Endodermal cell (in vitro differentiated cells): Measurements from ENCODE around the gene PDE3A. TPM values are rescaled to one million over a fixed set of nuclear protein-coding genes. Genes with fewer than 3 reads are reported as not detected.
"Not testable (repeated sequence)": the region's sequence is repeated elsewhere in the genome, so short reads cannot be mapped to it uniquely, and the experiment has no call there.

Experiments used
- DNase-seq: peaks from one replicate; pipeline ENCODE4 v3.0.0-alpha.2; 2017
- H3K27ac ChIP-seq: 2 replicates; pipeline ENCODE4 v1.5.1; 2013; ENCODE audit warnings: mild to moderate bottlenecking, low read depth, low read length, moderate library complexity
- H3K27me3 ChIP-seq: 2 replicates; pipeline ENCODE4 v1.6.1; 2013; ENCODE audit warnings: mild to moderate bottlenecking, low read length, moderate library complexity; ENCODE audit not compliant: insufficient read depth, control insufficient read depth, poor library complexity, severe bottlenecking
- H3K36me3 ChIP-seq: 2 replicates; pipeline ENCODE4 v1.7.0; 2013; ENCODE audit warnings: mild to moderate bottlenecking, low read length, moderate library complexity; ENCODE audit not compliant: control insufficient read depth, insufficient read depth
- H3K4me1 ChIP-seq: one replicate; pipeline ENCODE4 v1.7.0; 2013; ENCODE audit warnings: low read length; ENCODE audit not compliant: control insufficient read depth, insufficient read depth
- H3K4me3 ChIP-seq: 2 replicates; pipeline ENCODE4 v1.5.1; 2013; ENCODE audit warnings: mild to moderate bottlenecking, low read length, moderate library complexity
- H3K9ac ChIP-seq: 2 replicates; pipeline ENCODE4 v1.6.1; 2013; ENCODE audit warnings: mild to moderate bottlenecking, low read length, moderate library complexity; ENCODE audit not compliant: poor library complexity, severe bottlenecking; ENCODE audit errors: extremely low read depth
- H3K9me3 ChIP-seq: 2 replicates; pipeline ENCODE4 v1.6.1; 2013; ENCODE audit warnings: mild to moderate bottlenecking, low read length, moderate library complexity; ENCODE audit not compliant: control insufficient read depth
- H3K27ac Mint-ChIP-seq: 2 replicates; pipeline ENCODE4 v1.8.0; 2020; ENCODE audit warnings: mixed read lengths
- H3K27me3 Mint-ChIP-seq: 2 replicates; pipeline ENCODE4 v1.8.0; 2021; ENCODE audit warnings: mild to moderate bottlenecking, mixed read lengths; ENCODE audit not compliant: insufficient read depth
- H3K36me3 Mint-ChIP-seq: 2 replicates; pipeline ENCODE4 v1.8.0; 2020; ENCODE audit warnings: low read depth, mixed read lengths
- H3K4me1 Mint-ChIP-seq: 2 replicates; pipeline ENCODE4 v1.8.0; 2020; ENCODE audit warnings: mixed read lengths
- H3K4me3 Mint-ChIP-seq: 2 replicates; pipeline ENCODE4 v1.8.0; 2020; ENCODE audit warnings: mild to moderate bottlenecking, moderate library complexity, mixed read lengths
- H3K9me3 Mint-ChIP-seq: 2 replicates; pipeline ENCODE4 v1.8.0; 2020; ENCODE audit warnings: mild to moderate bottlenecking, mixed read lengths
- WGBS, 2 experiments: methylation state at CpG; one replicate each; pipeline versions ENCODE4 v1.1.5 to v1.1.7; 2013; ENCODE audit warnings: missing lambda C conversion rate in 2 of 2, mixed read lengths in 1 of 2; ENCODE audit not compliant: insufficient coverage in 1 of 2, insufficient read length in 1 of 2; 5-methylcytosine and 5-hydroxymethylcytosine counted together
- total RNA-seq, 2 donors: library from RNA; stranded (reverse); fragmentation: NEBNext Ultra II Directional in 1 of 2; extraction: Animal tissue kit (Norgen Biotek cat#: 25700) in 1 of 2; gene quantifications; 2 replicates in 1 of 2; 3 replicates in 1 of 2; pipeline ENCODE4 v1.2.1, GENCODE V29; 2021
- TF ChIP-seq, protein P1 (sequence below): fragments of 200-600 bp; sonication (generic); conservative IDR thresholded peaks from 2 replicates; pipeline ENCODE4 v1.5.0; 2021; ENCODE audit warnings: antibody characterized with exemption, mild to moderate bottlenecking

PDE3A gene
- total RNA-seq, 2 donors from 2014 or later = 0.62 to 1.8 TPM

DNA sequence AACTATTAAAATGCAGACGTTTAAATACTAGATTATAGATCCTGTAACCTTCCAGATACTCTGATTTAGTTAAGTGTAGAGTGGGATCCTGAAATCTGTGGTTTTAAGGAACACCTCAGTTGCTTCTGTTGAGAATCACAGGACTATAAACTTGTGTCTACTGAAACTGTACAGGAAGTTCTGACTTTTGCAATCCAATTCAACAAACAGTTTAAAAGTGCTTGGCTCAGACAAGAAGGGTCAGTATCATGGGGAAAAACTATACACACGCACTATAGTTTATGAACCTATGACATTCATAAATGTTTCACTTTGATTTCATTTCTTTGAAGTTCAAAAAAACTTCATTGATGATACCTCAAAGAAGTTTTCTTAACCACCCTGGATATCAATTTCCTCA is 13.8 kb downstream of the PDE3A start:
- Mint-ChIP-seq H3K27me3 (peaks cover 4% of the 10 kb centered on the region), H3K9me3 (peaks cover 11% of the 10 kb centered on the region), H3K4me3 (no peak overlapping the region), H3K36me3 (no peaks in the 10 kb centered on the region), H3K27ac (no peak overlapping the region), H3K4me1 (peaks cover 3% of the 10 kb centered on the region)
- DNase-seq = no peak
- no peaks in the 10 kb centered on the region for H3K36me3 ChIP-seq
- no peak overlapping the region for H3K27ac ChIP-seq
- H3K4me1 ChIP-seq = no peaks in the 10 kb centered on the region
- 81% methylated on average over 2 of the region's 2 CpGs; no CpG with 5 or more reads in 1 of the 2 experiments for WGBS, 2 experiments
- H3K27me3 ChIP-seq = no peaks in the 10 kb centered on the region
- TF ChIP-seq, protein P1, sequence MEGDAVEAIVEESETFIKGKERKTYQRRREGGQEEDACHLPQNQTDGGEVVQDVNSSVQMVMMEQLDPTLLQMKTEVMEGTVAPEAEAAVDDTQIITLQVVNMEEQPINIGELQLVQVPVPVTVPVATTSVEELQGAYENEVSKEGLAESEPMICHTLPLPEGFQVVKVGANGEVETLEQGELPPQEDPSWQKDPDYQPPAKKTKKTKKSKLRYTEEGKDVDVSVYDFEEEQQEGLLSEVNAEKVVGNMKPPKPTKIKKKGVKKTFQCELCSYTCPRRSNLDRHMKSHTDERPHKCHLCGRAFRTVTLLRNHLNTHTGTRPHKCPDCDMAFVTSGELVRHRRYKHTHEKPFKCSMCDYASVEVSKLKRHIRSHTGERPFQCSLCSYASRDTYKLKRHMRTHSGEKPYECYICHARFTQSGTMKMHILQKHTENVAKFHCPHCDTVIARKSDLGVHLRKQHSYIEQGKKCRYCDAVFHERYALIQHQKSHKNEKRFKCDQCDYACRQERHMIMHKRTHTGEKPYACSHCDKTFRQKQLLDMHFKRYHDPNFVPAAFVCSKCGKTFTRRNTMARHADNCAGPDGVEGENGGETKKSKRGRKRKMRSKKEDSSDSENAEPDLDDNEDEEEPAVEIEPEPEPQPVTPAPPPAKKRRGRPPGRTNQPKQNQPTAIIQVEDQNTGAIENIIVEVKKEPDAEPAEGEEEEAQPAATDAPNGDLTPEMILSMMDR = no peak
- no peak overlapping the region for H3K4me3 ChIP-seq
- H3K9ac ChIP-seq = no peak overlapping the region
- no peaks in the 10 kb centered on the region for H3K9me3 ChIP-seq

DNA sequence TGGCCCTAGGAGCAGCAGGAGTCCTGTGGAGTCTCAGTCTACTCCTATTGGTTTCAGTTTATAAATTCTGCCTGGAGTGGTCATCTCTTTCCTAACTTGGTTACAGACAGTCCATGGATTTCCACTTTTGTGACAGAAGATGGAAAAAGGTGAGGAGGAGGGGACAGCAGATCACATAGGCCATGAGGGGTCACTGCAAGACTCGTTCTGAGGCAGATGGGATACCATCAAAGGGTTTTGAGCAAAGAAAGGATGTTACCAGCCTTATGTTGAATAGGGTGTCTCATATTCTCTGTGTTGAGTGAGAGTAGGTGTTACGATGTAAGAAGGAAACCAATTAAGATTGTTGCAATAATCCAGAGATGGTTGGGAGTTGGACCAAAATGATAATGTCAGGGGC is 15.3 kb downstream of the PDE3A start:
- Histone ChIP-seq H3K27ac (no peak overlapping the region), H3K9ac (no peak overlapping the region), H3K27me3 (peaks cover 9% of the 10 kb centered on the region), H3K9me3 (no peaks in the 10 kb centered on the region), H3K4me3 (no peak overlapping the region), H3K4me1 (no peaks in the 10 kb centered on the region), H3K36me3 (no peaks in the 10 kb centered on the region)
- Mint-ChIP-seq H3K9me3 (peaks cover 11% of the 10 kb centered on the region), H3K4me1 (peaks cover 5% of the 10 kb centered on the region), H3K4me3 (no peak overlapping the region), H3K27me3 (peaks cover 10% of the 10 kb centered on the region), H3K36me3 (no peaks in the 10 kb centered on the region), H3K27ac (no peak overlapping the region)
- peak; percentile 49 for DNase-seq
- TF ChIP-seq, protein P1 = peak; percentile 64
- 82 to 84% methylated on average over 2 of the region's 2 CpGs for WGBS, 2 experiments

DNA sequence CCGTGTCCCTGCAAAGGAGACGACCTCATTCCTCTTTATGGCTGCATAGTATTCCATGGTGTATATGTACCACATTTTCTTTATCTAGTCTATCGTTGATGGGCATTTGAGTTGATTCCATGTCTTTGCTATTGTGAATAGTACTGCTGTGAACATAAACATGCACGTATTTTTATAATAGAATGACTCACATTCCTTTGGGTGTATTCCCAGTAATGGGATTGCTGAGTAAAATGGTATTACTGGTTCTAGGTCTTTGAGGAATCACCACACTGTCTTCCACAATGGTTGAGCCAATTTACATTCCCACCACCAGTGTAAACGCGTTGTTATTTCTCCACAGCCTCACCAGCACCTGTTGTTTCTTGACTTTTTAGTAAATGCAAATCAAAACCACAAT is 16.5 kb downstream of the PDE3A start:
- DNase-seq, H3K4me1 ChIP-seq, H3K4me3 Mint-ChIP-seq, H3K9me3 ChIP-seq, H3K27ac Mint-ChIP-seq, H3K4me1 Mint-ChIP-seq, H3K4me3 ChIP-seq, H3K9ac ChIP-seq, H3K36me3 Mint-ChIP-seq, H3K36me3 ChIP-seq, H3K27ac ChIP-seq: not testable (repeated sequence)
- 90 to 100% methylated on average over 1 to 6 of the region's 6 CpGs for WGBS, 2 experiments
- Mint-ChIP-seq H3K9me3 (peaks cover 11% of the 10 kb centered on the region), H3K27me3 (peaks cover 21% of the 10 kb centered on the region)
- H3K27me3 ChIP-seq = peaks cover 21% of the 10 kb centered on the region

DNA sequence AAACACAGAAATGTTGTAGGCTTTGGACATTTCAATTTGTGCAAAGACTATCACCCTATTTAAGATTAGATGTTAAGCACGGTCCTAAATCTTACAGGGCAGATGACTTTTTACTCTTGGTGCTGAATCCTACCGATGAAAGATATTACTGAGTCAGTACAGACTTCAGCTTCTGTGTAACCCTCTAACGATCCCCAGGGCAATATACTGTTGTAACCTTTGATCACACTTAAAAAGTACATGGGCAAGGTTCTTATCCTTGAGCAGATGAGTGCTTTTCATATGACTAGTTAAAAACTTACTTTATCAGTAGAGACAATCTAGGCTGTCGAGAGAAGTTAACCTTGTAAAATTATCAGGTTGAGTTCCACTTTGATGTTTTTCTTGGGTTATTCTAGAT is 22.5 kb downstream of the PDE3A start:
- DNase-seq = no peak
- Histone ChIP-seq H3K27me3 (peaks cover 28% of the 10 kb centered on the region), H3K4me1 (peaks cover 3% of the 10 kb centered on the region), H3K36me3 (no peaks in the 10 kb centered on the region), H3K4me3 (no peak overlapping the region), H3K27ac (no peak overlapping the region), H3K9ac (no peak overlapping the region), H3K9me3 (no peaks in the 10 kb centered on the region)
- Mint-ChIP-seq H3K9me3 (peaks cover 4% of the 10 kb centered on the region), H3K4me3 (no peak overlapping the region), H3K27me3 (peaks cover 38% of the 10 kb centered on the region), H3K4me1 (peaks cover 8% of the 10 kb centered on the region), H3K36me3 (no peaks in the 10 kb centered on the region), H3K27ac (no peak overlapping the region)
- WGBS, 2 experiments = 89 to 93% methylated on average over 3 to 4 of the region's 4 CpGs
- TF ChIP-seq, protein P1 = no peak
